SK-N-SH (cell line): ENCODE measurements around the gene CACNA1G. TPM values are rescaled to one million over a fixed set of nuclear protein-coding genes. Genes with fewer than 3 reads are reported as not detected.

Source experiments
- CTCF ChIA-PET: fragments of 300-600, 350-600 bp; formaldehyde crosslinking; extraction: SDS; loops from one replicate; lab custom pipeline; 2021; lab: Yijun Ruan, JAX
- POLR2A ChIA-PET: fragments of 350-600 bp; sonication (Branson Sonifier 250); formaldehyde crosslinking; extraction: SDS; loops from one replicate; lab custom pipeline; 2020; ENCODE audit warnings: antibody characterized with exemption, inconsistent platforms; lab: Yijun Ruan, JAX
- DNase-seq: peaks from one replicate; pipeline ENCODE4 v3.0.0; 2012
- H2AFZ ChIP-seq: fragments of 200-600 bp; sonication (generic); 2 replicates; pipeline ENCODE4 v1.8.1; 2016; ENCODE audit warnings: antibody characterized with exemption, mild to moderate bottlenecking, low read depth
- H3F3A ChIP-seq: fragments of 200-600 bp; sonication (generic); replicated peaks from 2 replicates; pipeline ENCODE3; 2016; ENCODE audit warnings: antibody characterized with exemption, mild to moderate bottlenecking; ENCODE audit not compliant: insufficient read depth
- H3K27ac ChIP-seq, 2 experiments: fragments of 200-500 bp in 1 of 2; fragments of 200-600 bp in 1 of 2; sonication (Bioruptor generic) in 1 of 2; sonication (generic), shearing (Covaris generic) in 1 of 2; 2 replicates each; pipeline versions ENCODE4 v1.5.1 to v1.6.1; 2014 to 2016; ENCODE audit warnings: low read depth in 2 of 2, inconsistent platforms in 1 of 2, low read length in 1 of 2, mild to moderate bottlenecking in 1 of 2, mixed read lengths in 1 of 2
- H3K27me3 ChIP-seq: fragments of 200-600 bp; sonication (generic), shearing (Covaris generic); 2 replicates; pipeline ENCODE4 v1.6.1; 2016; ENCODE audit warnings: mixed run types; ENCODE audit not compliant: insufficient read depth
- H3K36me3 ChIP-seq, 2 experiments: fragments of 200-500 bp in 1 of 2; fragments of 200-600 bp in 1 of 2; sonication (Bioruptor generic) in 1 of 2; sonication (generic) in 1 of 2; replicated peaks in 1 of 2; 2 replicates each; pipeline versions ENCODE3 to v1.5.1; 2014 to 2016; ENCODE audit warnings: low read length in 1 of 2, mild to moderate bottlenecking in 1 of 2; ENCODE audit not compliant: insufficient read depth in 2 of 2, control insufficient read depth in 1 of 2
- H3K4me1 ChIP-seq, 2 experiments: fragments of 200-500 bp in 1 of 2; fragments of 200-600 bp in 1 of 2; sonication (Bioruptor generic) in 1 of 2; sonication (generic), shearing (Covaris generic) in 1 of 2; 2 replicates each; pipeline versions ENCODE4 v1.5.1 to v1.6.1; 2014 to 2016; ENCODE audit warnings: low read depth in 1 of 2, low read length in 1 of 2, mixed run types in 1 of 2; ENCODE audit not compliant: insufficient read depth in 2 of 2, control insufficient read depth in 1 of 2
- H3K4me2 ChIP-seq: fragments of 200-600 bp; sonication (generic), shearing (Covaris generic); 2 replicates; pipeline ENCODE4 v1.6.1; 2017; ENCODE audit warnings: mixed run types
- H3K4me3 ChIP-seq, 2 experiments: fragments of 200-500 bp in 1 of 2; fragments of 200-600 bp in 1 of 2; sonication (Bioruptor generic) in 1 of 2; sonication (generic), shearing (Covaris generic) in 1 of 2; 2 replicates each; pipeline versions ENCODE4 v1.5.1 to v1.8.1; 2014 to 2016; ENCODE audit warnings: low read depth in 2 of 2, inconsistent platforms in 1 of 2, low read length in 1 of 2, mild to moderate bottlenecking in 1 of 2, mixed read lengths in 1 of 2, moderate library complexity in 1 of 2
- H3K79me2 ChIP-seq: fragments of 200-600 bp; sonication (generic); 2 replicates; pipeline ENCODE4 v1.8.1; 2017; ENCODE audit warnings: mild to moderate bottlenecking; ENCODE audit not compliant: insufficient read depth
- H3K9ac ChIP-seq: fragments of 200-600 bp; sonication (generic); 2 replicates; pipeline ENCODE4 v1.6.1; 2017; ENCODE audit warnings: mixed run types
- H3K9me2 ChIP-seq: fragments of 200-600 bp; sonication (generic); 2 replicates; pipeline ENCODE4 v1.6.1; 2017; ENCODE audit warnings: mixed run types
- H3K9me3 ChIP-seq: fragments of 200-600 bp; sonication (generic); 2 replicates; pipeline ENCODE4 v1.6.1; 2017; ENCODE audit warnings: mixed run types, mild to moderate bottlenecking, moderate library complexity
- H4K20me1 ChIP-seq: fragments of 200-600 bp; sonication (generic); 2 replicates; pipeline ENCODE4 v1.6.1; 2017; ENCODE audit warnings: mild to moderate bottlenecking, mixed run types; ENCODE audit not compliant: insufficient read depth
- CTCF ChIP-seq: fragments of 200-600 bp; sonication (generic); IDR thresholded peaks from 2 replicates; pipeline ENCODE4 v1.6.1; 2017; ENCODE audit warnings: antibody characterized with exemption, mild to moderate bottlenecking, moderate library complexity
- GATA2 ChIP-seq: sonication (generic); formaldehyde crosslinking; IDR thresholded peaks from 2 replicates; pipeline ENCODE4 v1.5.0; 2020; ENCODE audit warnings: mild to moderate bottlenecking, missing genetic modification reagents
- MAX ChIP-seq: IDR thresholded peaks from 2 replicates; pipeline ENCODE4 v1.4.0; 2012; ENCODE audit warnings: low read depth
- MEF2A ChIP-seq: IDR thresholded peaks from 2 replicates; pipeline ENCODE4 v1.4.0; 2012; ENCODE audit warnings: low read depth, borderline replicate concordance
- NFIC ChIP-seq: IDR thresholded peaks from 2 replicates; pipeline ENCODE4 v1.4.0; 2012; ENCODE audit warnings: borderline replicate concordance
- PBX3 ChIP-seq: IDR thresholded peaks from 2 replicates; pipeline ENCODE4; 2012
- RAD21 ChIP-seq: IDR thresholded peaks from 2 replicates; pipeline ENCODE4 v1.6.1; 2012; ENCODE audit warnings: mild to moderate bottlenecking, low read length
- RCOR1 ChIP-seq: fragments of 150-350 bp; IDR thresholded peaks from 2 replicates; pipeline ENCODE4 v1.6.1; 2017; ENCODE audit warnings: antibody characterized with exemption, low read length
- REST ChIP-seq: IDR thresholded peaks from 2 replicates; pipeline ENCODE4 v1.6.1; 2012; ENCODE audit warnings: mild to moderate bottlenecking, low read depth, low read length, moderate library complexity
- SIN3A ChIP-seq: IDR thresholded peaks from 2 replicates; pipeline ENCODE4 v1.6.1; 2012; ENCODE audit warnings: low read depth, mild to moderate bottlenecking, low read length, moderate library complexity, borderline replicate concordance
- USF2 ChIP-seq: fragments of 150-350 bp; IDR thresholded peaks from 2 replicates; pipeline ENCODE4 v1.6.1; 2017; ENCODE audit warnings: antibody characterized with exemption, low read length, low read depth, borderline replicate concordance
- YY1 ChIP-seq: IDR thresholded peaks from 2 replicates; pipeline ENCODE4 v1.4.0; 2012; ENCODE audit warnings: low read depth, mild to moderate bottlenecking
- WGBS: methylation state at CpG from one replicate; pipeline ENCODE4 v1.1.6; 2017; ENCODE audit warnings: low lambda C conversion rate; 5-methylcytosine and 5-hydroxymethylcytosine counted together
- polyA plus RNA-seq, 3 experiments: library from polyadenylated mRNA; depleted of rRNA; stranded (reverse); fragments of >200 nt; gene quantifications; 2 replicates each; pipeline ENCODE4 v1.2.3, GENCODE V29; 2012

The CACNA1G gene
- polyA plus RNA-seq, 1 of the 3 experiments (the other 2 are of a cell fraction) = 0.21 TPM

GRCh38 chr17:50631908-50632571 is 71.5 kb downstream of the CACNA1G start:
- peak; percentile 20 for DNase-seq
- no peak overlapping the region for H3K4me3 ChIP-seq
- no peak overlapping the region for H3K27ac ChIP-seq
- peaks cover 26 to 35% of the 10 kb centered on the region in 2 experiments for H3K4me1 ChIP-seq
- TF ChIP-seq GATA2 (CRISPR knock-in tag) (no peak), REST (peak; percentile 90)
- TF ChIP-seq, all 33 proteins: peak for 1
- Histone ChIP-seq H3F3A (peaks cover 15% of the 10 kb centered on the region), H2AFZ (no peak overlapping the region), H3K9me3 (no peaks in the 10 kb centered on the region), H3K36me3 (no peaks in the 10 kb centered on the region), H3K27me3 (no peaks in the 10 kb centered on the region), H4K20me1 (no peaks in the 10 kb centered on the region), H3K4me2 (peak overlapping the region; percentile 27; the same call in 1 of the 2 replicates), H3K9me2 (no peaks in the 10 kb centered on the region), H3K79me2 (peaks cover 24% of the 10 kb centered on the region), H3K9ac (no peak overlapping the region)
- ChIA-PET CTCF (interaction anchor here (0.8 to 21.7 kb wide), 23 partner anchors 6 to 296 kb away, joined by 3 to 1212 read pairs (median 12); partner anchors contain the start of genes ABCC3, CACNA1G, CHAD and EPN3), POLR2A (no interaction called here)
- 96% methylated on average over 9 of the region's 9 CpGs for WGBS

GRCh38 chr17:50632637-50633036 is 72.1 kb downstream of the CACNA1G start:
- H4K20me1 ChIP-seq = no peaks in the 10 kb centered on the region
- H3K9me2 ChIP-seq = no peaks in the 10 kb centered on the region
- no peak overlapping the region for H2AFZ ChIP-seq
- H3F3A ChIP-seq = peaks cover 21% of the 10 kb centered on the region
- H3K4me1 ChIP-seq = peaks cover 32 to 34% of the 10 kb centered on the region in 2 experiments
- no peaks in the 10 kb centered on the region for H3K36me3 ChIP-seq
- H3K79me2 ChIP-seq = peaks cover 30% of the 10 kb centered on the region
- no peak overlapping the region for H3K4me3 ChIP-seq
- ChIA-PET CTCF (interaction anchor here (0.7 to 21.7 kb wide), 12 partner anchors 10 to 296 kb away, joined by 3 to 1212 read pairs (median 4); partner anchors contain the start of genes CACNA1G, RSAD1 and SPATA20), POLR2A (no interaction called here)
- H3K27me3 ChIP-seq = no peaks in the 10 kb centered on the region
- no peak overlapping the region for H3K4me2 ChIP-seq
- TF ChIP-seq PBX3 (no peak), RCOR1 (no peak), MEF2A (no peak), CTCF (no peak), YY1 (no peak), NFIC (no peak), RAD21 (no peak), SIN3A (no peak), MAX (no peak), USF2 (no peak)
- H3K9me3 ChIP-seq = no peaks in the 10 kb centered on the region
- H3K27ac ChIP-seq = no peak overlapping the region
- DNase-seq = peak; percentile 11
- no peak overlapping the region for H3K9ac ChIP-seq
- 100% methylated on average over 4 of the region's 5 CpGs for WGBS
